ENCODE results near the gene AMN. TPM values are rescaled to one million over a fixed set of nuclear protein-coding genes. Genes with fewer than 3 reads are reported as not detected.

The AMN gene
- total and polyA plus RNA-seq, 9 of the 15 experiments (the other 6 are each of a cell fraction or from before 2014, with no cell fraction given): 0.04 to 0.14 TPM; not detected in 7

DNA sequence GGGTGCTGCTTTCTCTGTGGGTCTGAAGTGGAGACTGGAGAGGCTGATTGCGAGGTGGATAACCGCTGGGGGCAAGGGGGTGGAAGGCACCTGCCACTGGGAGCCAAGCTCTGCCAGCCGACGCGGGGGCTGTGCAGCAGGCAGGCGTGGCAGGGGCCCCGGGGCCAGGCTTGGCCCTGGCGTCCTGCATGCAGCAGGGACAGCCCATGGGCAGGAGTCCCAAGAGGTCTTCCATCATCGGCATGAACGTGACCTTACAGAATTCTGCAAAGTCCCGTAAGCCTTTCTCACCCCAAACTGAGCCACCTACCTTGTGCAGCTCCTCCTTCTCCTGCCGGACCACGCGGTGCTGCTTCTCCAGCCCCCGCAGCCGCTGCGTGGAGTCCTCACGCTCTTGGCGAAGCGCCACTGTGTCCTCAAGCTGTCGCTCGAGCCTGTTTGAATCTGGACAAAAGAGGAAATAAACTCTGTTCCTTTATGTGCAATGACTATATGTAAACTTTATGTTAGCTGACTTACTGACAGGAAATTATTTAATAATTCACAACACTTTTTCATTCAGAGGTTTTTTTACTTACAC lies 51.3 kb downstream of the AMN start:
- Histone ChIP-seq H3K9ac (ENCODE audit: insufficient read depth in 1 of 2, low read depth in 2 of 2, low read length in 2 of 2) (no peak overlapping the region), H3K9me1 (ENCODE audit: control insufficient read depth, insufficient read depth, low read length) (no peaks in the 10 kb centered on the region), H3K4me2 (ENCODE audit: insufficient read depth, low read length) (no peak overlapping the region), H3K4me1 (replicated peaks in 1 of 2; ENCODE audit: control insufficient read depth in 2 of 2, insufficient read depth in 2 of 2, low read length in 2 of 2) (peaks cover 0 to 6% of the 10 kb centered on the region in 2 experiments; a peak in 1 of 5 replicates), H3K9me3 (replicated peaks; ENCODE audit: control insufficient read depth, insufficient read depth, low read depth, low read length) (no peaks in the 10 kb centered on the region), H3K36me3 (ENCODE audit: control insufficient read depth, insufficient read depth, low read length) (peaks cover 51% of the 10 kb centered on the region; the same call in 2 of the 3 replicates), H3K79me2 (ENCODE audit: control insufficient read depth, insufficient read depth, low read length) (no peaks in the 10 kb centered on the region), H3K4me3 (no peak overlapping the region), H2AFZ (ENCODE audit: low read depth, low read length) (no peak overlapping the region), H3K27me3 (ENCODE audit: control insufficient read depth in 2 of 2, insufficient read depth in 2 of 2, low read length in 2 of 2) (no peaks in the 10 kb centered on the region), H4K20me1 (replicated peaks; ENCODE audit: control insufficient read depth, insufficient read depth, low read length) (no peaks in the 10 kb centered on the region), H3K27ac (ENCODE audit: extremely low read depth, low read depth, low read length) (no peak overlapping the region)
- ATAC-seq (no peak), DNase-seq (ENCODE audit: extremely low read depth in 1 of 4, low spot score in 3 of 4) (no peak), FAIRE-seq (no peak)
- intact Hi-C loops (cut with micrococcal nuclease) (no loop called here), in situ Hi-C loops (cut with MboI) (no loop called here)
- POLR2A ChIA-PET: no interaction called here
- no TSS peak for BruUV-seq (replicated peaks)
- CTCF ChIA-PET (ENCODE audit: low intra/inter-chr PET ratio): no interaction called here
- TF ChIP-seq NFIC (IDR thresholded peaks at IDR 0.05) (0 out of 2 replicates have a peak, but pooled peaks have one; percentile 30), DPF2 (IDR thresholded peaks at IDR 0.05) (no peak)
- TF ChIP-seq, protein P1, sequence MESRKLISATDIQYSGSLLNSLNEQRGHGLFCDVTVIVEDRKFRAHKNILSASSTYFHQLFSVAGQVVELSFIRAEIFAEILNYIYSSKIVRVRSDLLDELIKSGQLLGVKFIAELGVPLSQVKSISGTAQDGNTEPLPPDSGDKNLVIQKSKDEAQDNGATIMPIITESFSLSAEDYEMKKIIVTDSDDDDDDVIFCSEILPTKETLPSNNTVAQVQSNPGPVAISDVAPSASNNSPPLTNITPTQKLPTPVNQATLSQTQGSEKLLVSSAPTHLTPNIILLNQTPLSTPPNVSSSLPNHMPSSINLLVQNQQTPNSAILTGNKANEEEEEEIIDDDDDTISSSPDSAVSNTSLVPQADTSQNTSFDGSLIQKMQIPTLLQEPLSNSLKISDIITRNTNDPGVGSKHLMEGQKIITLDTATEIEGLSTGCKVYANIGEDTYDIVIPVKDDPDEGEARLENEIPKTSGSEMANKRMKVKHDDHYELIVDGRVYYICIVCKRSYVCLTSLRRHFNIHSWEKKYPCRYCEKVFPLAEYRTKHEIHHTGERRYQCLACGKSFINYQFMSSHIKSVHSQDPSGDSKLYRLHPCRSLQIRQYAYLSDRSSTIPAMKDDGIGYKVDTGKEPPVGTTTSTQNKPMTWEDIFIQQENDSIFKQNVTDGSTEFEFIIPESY (CRISPR knock-in tag; IDR thresholded peaks at IDR 0.05): peak; percentile 48; the same call in 1 of the 2 replicates
- WGBS (ENCODE audit: insufficient coverage, low coverage, missing lambda C conversion rate): 77% methylated on average over 21 of the region's 22 CpGs
